IMR-90 (cell line): ENCODE measurements around the gene CD207. TPM values are rescaled to one million over a fixed set of nuclear protein-coding genes. Genes with fewer than 3 reads are reported as not detected.

Experiments used
- ATAC-seq: fragments of 200-7000 bp; cut with Tn5 transposase; 2 replicates; pipeline ENCODE4 v1.9.1; 2020; ENCODE audit warnings: low read depth, mild to moderate bottlenecking, moderate library complexity
- BruUV-seq: library from RNA; stranded (reverse); fragments of 400-500 nt; replicated peaks from 2 replicates; lab custom pipeline; 2021; lab: Mats Ljungman, UMichigan
- CTCF ChIA-PET: fragments of 300-600 bp; formaldehyde crosslinking; extraction: SDS; loops from one replicate; lab custom pipeline; 2021; ENCODE audit warnings: antibody characterized with exemption; lab: Yijun Ruan, JAX
- POLR2A ChIA-PET: fragments of 300-600 bp; sonication (Branson Sonifier 250); formaldehyde crosslinking; loops from one replicate; lab custom pipeline; 2022; ENCODE audit warnings: antibody characterized with exemption; ENCODE audit not compliant: unreplicated experiment; lab: Charles Lee
- DNase-seq: peaks from one replicate; pipeline ENCODE4 v3.0.0; 2013
- H2AFZ ChIP-seq: replicated peaks from 2 replicates; pipeline ENCODE3; 2013; ENCODE audit warnings: low read length, mild to moderate bottlenecking; ENCODE audit not compliant: poor library complexity
- H2AK5ac ChIP-seq: 2 replicates; pipeline ENCODE4 v1.6.1; 2013; ENCODE audit warnings: low read depth, low read length, inconsistent platforms
- H2AK9ac ChIP-seq: replicated peaks from 2 replicates; pipeline ENCODE3; 2013; ENCODE audit warnings: mild to moderate bottlenecking, low read depth, low read length, moderate library complexity; ENCODE audit not compliant: poor library complexity
- H2BK120ac ChIP-seq: 2 replicates; pipeline ENCODE4 v1.6.1; 2013; ENCODE audit warnings: low read depth, low read length, inconsistent platforms
- H2BK15ac ChIP-seq: 3 replicates; pipeline ENCODE4 v1.6.1; 2013; ENCODE audit warnings: low read depth, low read length, inconsistent platforms
- H2BK20ac ChIP-seq: 2 replicates; pipeline ENCODE4 v1.6.1; 2013; ENCODE audit warnings: low read depth, mild to moderate bottlenecking, inconsistent platforms, low read length, moderate library complexity
- H2BK5ac ChIP-seq: 2 replicates; pipeline ENCODE4 v1.6.1; 2013; ENCODE audit warnings: mild to moderate bottlenecking, low read depth, low read length, inconsistent platforms; ENCODE audit not compliant: poor library complexity, severe bottlenecking
- H3K14ac ChIP-seq: replicated peaks from 2 replicates; pipeline ENCODE4 v1.6.1; 2013; ENCODE audit warnings: low read depth, low read length, inconsistent platforms
- H3K18ac ChIP-seq: 2 replicates; pipeline ENCODE4 v1.6.1; 2013; ENCODE audit warnings: low read depth, low read length, control low read depth
- H3K23ac ChIP-seq: 2 replicates; pipeline ENCODE4 v1.6.1; 2013; ENCODE audit warnings: low read depth, low read length, inconsistent platforms
- H3K27ac ChIP-seq: 2 replicates; pipeline ENCODE4 v1.5.1; 2013; ENCODE audit warnings: mild to moderate bottlenecking, control low read depth, low read length; ENCODE audit not compliant: insufficient read depth
- H3K27me3 ChIP-seq: 2 replicates; pipeline ENCODE4 v1.6.1; 2013; ENCODE audit warnings: low read length; ENCODE audit not compliant: control insufficient read depth, insufficient read depth
- H3K36me3 ChIP-seq: 2 replicates; pipeline ENCODE4 v1.6.1; 2013; ENCODE audit warnings: low read length, mixed read lengths; ENCODE audit not compliant: control insufficient read depth, insufficient read depth
- H3K4ac ChIP-seq: 2 replicates; pipeline ENCODE4 v1.6.1; 2013; ENCODE audit warnings: low read depth, low read length, inconsistent platforms
- H3K4me1 ChIP-seq: 2 replicates; pipeline ENCODE4 v1.6.1; 2013; ENCODE audit warnings: low read length, mixed read lengths; ENCODE audit not compliant: control insufficient read depth, insufficient read depth
- H3K4me2 ChIP-seq: 2 replicates; pipeline ENCODE4 v1.6.1; 2013; ENCODE audit warnings: low read depth, mild to moderate bottlenecking, control low read depth, low read length, moderate library complexity
- H3K4me3 ChIP-seq: 2 replicates; pipeline ENCODE4 v1.5.1; 2013; ENCODE audit warnings: low read depth, mild to moderate bottlenecking, control low read depth, low read length, moderate library complexity; ENCODE audit not compliant: insufficient read depth
- H3K56ac ChIP-seq: 2 replicates; pipeline ENCODE4 v1.6.1; 2013; ENCODE audit warnings: low read length, inconsistent platforms; ENCODE audit not compliant: insufficient read depth; ENCODE audit errors: extremely low read depth
- H3K79me1 ChIP-seq, 2 experiments: 2 replicates each; pipeline ENCODE4 v1.6.1; 2013; ENCODE audit warnings: low read length in 2 of 2, inconsistent platforms in 1 of 2, low read depth in 1 of 2
- H3K9ac ChIP-seq: 2 replicates; pipeline ENCODE4 v1.6.1; 2013; ENCODE audit warnings: low read depth, low read length, control low read depth
- H3K9me1 ChIP-seq: 2 replicates; pipeline ENCODE4 v1.6.1; 2013; ENCODE audit warnings: low read length, inconsistent platforms; ENCODE audit not compliant: insufficient read depth
- H3K9me3 ChIP-seq: 2 replicates; pipeline ENCODE4 v1.6.1; 2013; ENCODE audit warnings: low read length; ENCODE audit not compliant: control insufficient read depth, insufficient read depth
- H4K20me1 ChIP-seq: 2 replicates; pipeline ENCODE4 v1.6.1; 2013; ENCODE audit warnings: low read length, inconsistent platforms; ENCODE audit not compliant: insufficient read depth
- H4K5ac ChIP-seq: 2 replicates; pipeline ENCODE4 v1.6.1; 2013; ENCODE audit warnings: mild to moderate bottlenecking, low read depth, low read length, control low read depth
- H4K8ac ChIP-seq, 2 experiments: 2 replicates each; pipeline ENCODE4 v1.6.1; 2013; ENCODE audit warnings: low read depth in 2 of 2, low read length in 2 of 2, control low read depth in 1 of 2, inconsistent platforms in 1 of 2
- H4K91ac ChIP-seq: 2 replicates; pipeline ENCODE4 v1.6.1; 2013; ENCODE audit warnings: low read depth, low read length, inconsistent platforms; ENCODE audit not compliant: insufficient read depth
- CEBPB ChIP-seq: IDR thresholded peaks from 2 replicates; pipeline ENCODE4 v1.6.1; 2012; ENCODE audit warnings: low read depth, low read length, improper control_type of control experiment
- FOS ChIP-seq: fragments of 150-350 bp; IDR thresholded peaks from 2 replicates; pipeline ENCODE4 v1.6.1; 2016; ENCODE audit warnings: low read depth, low read length
- MAFK ChIP-seq: IDR thresholded peaks from 2 replicates; pipeline ENCODE4 v1.6.1; 2012; ENCODE audit warnings: low read depth, low read length, improper control_type of control experiment
- MXI1 ChIP-seq: IDR thresholded peaks from 2 replicates; pipeline ENCODE4 v1.6.1; 2012; ENCODE audit warnings: low read depth, mild to moderate bottlenecking, low read length, moderate library complexity, borderline replicate concordance
- NFE2L2 ChIP-seq: fragments of 150-350 bp; IDR thresholded peaks from 2 replicates; pipeline ENCODE4 v1.6.1; 2016; ENCODE audit warnings: low read depth, mild to moderate bottlenecking, low read length
- POLR2A ChIP-seq: IDR thresholded peaks from 2 replicates; pipeline ENCODE4 v1.6.1; 2012; ENCODE audit warnings: mild to moderate bottlenecking, low read depth, low read length
- RCOR1 ChIP-seq: IDR thresholded peaks from 2 replicates; pipeline ENCODE4 v1.6.1; 2012; ENCODE audit warnings: mild to moderate bottlenecking, low read length, improper control_type of control experiment; ENCODE audit not compliant: insufficient replicate concordance
- RFX5 ChIP-seq: IDR thresholded peaks from 2 replicates; pipeline ENCODE4 v1.8.0; 2012; ENCODE audit warnings: low read depth, mild to moderate bottlenecking, low read length, moderate library complexity
- WGBS, 2 experiments: methylation state at CpG; one replicate each; pipeline versions ENCODE4 v1.1.5 to v1.1.7; 2013; ENCODE audit warnings: missing lambda C conversion rate in 2 of 2; ENCODE audit not compliant: insufficient read length in 1 of 2; ENCODE audit errors: extremely low coverage in 2 of 2; 5-methylcytosine and 5-hydroxymethylcytosine counted together
- dilution Hi-C: fragments of 300-500 bp; cut with HindIII; formaldehyde crosslinking; loops from one replicate; pipeline ENCODE4 v1.14.3; 2018; ENCODE audit warnings: low sequenced_read_pairs; ENCODE audit not compliant: unreplicated experiment
- in situ Hi-C: fragments of 300-500 bp; cut with MboI; formaldehyde crosslinking; loops from 3 replicates; pipeline ENCODE4 v1.14.3; 2019; ENCODE audit warnings: low sequenced_read_pairs, inconsistent platforms, mixed read lengths
- intact Hi-C: fragments of 100-400 bp; cut with micrococcal nuclease; formaldehyde crosslinking; loops from 2 replicates; pipeline ENCODE4 v1.10.0; 2022
- polyA plus RNA-seq, 3 experiments: library from polyadenylated mRNA; depleted of rRNA; stranded (reverse); fragments of >200 nt; gene quantifications; 2 replicates each; pipeline ENCODE4 v1.2.3, GENCODE V29; 2012; ENCODE audit warnings: low replicate concordance in 1 of 3
- total RNA-seq: library from RNA; depleted of rRNA; stranded (reverse); fragments of >200 nt; gene quantifications from 2 replicates; pipeline ENCODE4 v1.2.3, GENCODE V29; 2012
- TF ChIP-seq, protein P1 (sequence below): fragments of 150-350 bp; IDR thresholded peaks from 2 replicates; pipeline ENCODE4 v1.6.1; 2017; ENCODE audit warnings: mild to moderate bottlenecking, antibody characterized with exemption, low read length, low read depth
- TF ChIP-seq, protein P2 (sequence below): fragments of 150-350 bp; IDR thresholded peaks from 2 replicates; pipeline ENCODE4 v1.6.1; 2016; ENCODE audit warnings: low read depth, mild to moderate bottlenecking, low read length, moderate library complexity, borderline replicate concordance
- TF ChIP-seq, protein P3 (sequence below): conservative IDR thresholded peaks from 2 replicates; pipeline ENCODE4 v1.5.1; 2012; ENCODE audit warnings: mild to moderate bottlenecking, low read depth, low read length, improper control_type of control experiment

CD207 gene
- total and polyA plus RNA-seq, 2 of the 4 experiments (the other 2 are of a cell fraction), result not detected

DNA sequence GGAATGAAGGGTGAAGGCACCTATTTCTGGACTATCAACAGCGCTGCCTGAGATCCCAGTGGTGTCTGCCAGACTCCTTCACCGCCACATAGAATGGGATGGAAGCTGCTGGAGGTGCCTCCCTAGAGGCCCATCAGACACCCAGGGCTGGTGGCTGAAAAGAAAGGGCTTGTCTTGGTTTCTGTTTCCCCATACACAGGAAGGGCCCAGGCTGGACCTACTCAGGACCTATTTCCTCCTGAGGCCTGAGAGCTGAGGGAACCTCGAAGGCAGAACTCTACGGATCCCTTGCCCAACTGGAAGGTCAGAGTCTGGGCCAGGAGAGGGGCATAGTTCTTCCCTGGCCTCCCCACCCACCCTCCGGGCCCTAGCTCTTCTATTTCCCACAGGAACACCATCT, 12.4 kb downstream of the CD207 start:
- H3K4ac ChIP-seq, result no peak overlapping the region
- no peak overlapping the region for H2BK120ac ChIP-seq
- no peak overlapping the region for H2AK9ac ChIP-seq
- CTCF ChIA-PET, result no interaction called here
- no peaks in the 10 kb centered on the region for H3K36me3 ChIP-seq
- POLR2A ChIA-PET, result no interaction called here
- no peak overlapping the region for H3K23ac ChIP-seq
- H3K9me1 ChIP-seq, result no peaks in the 10 kb centered on the region
- dilution Hi-C loops (no loop called here), intact Hi-C loops (no loop called here), in situ Hi-C loops (no loop called here)
- no peaks in the 10 kb centered on the region for H3K79me1 ChIP-seq
- H3K56ac ChIP-seq, result no peak overlapping the region
- no peak overlapping the region for H2AFZ ChIP-seq
- ATAC-seq (no peak), DNase-seq (no peak)
- H3K4me1 ChIP-seq, result no peaks in the 10 kb centered on the region
- H4K8ac ChIP-seq, result no peak overlapping the region
- H2BK5ac ChIP-seq, result no peak overlapping the region
- H2BK15ac ChIP-seq, result no peak overlapping the region
- no peak overlapping the region for H3K27ac ChIP-seq
- no peak overlapping the region for H3K4me3 ChIP-seq
- no peak overlapping the region for H3K18ac ChIP-seq
- TF ChIP-seq MXI1 (no peak), NFE2L2 (no peak), FOS (no peak), POLR2A (no peak), RCOR1 (no peak), CEBPB (no peak), RFX5 (no peak), MAFK (no peak)
- TF ChIP-seq, protein P1, sequence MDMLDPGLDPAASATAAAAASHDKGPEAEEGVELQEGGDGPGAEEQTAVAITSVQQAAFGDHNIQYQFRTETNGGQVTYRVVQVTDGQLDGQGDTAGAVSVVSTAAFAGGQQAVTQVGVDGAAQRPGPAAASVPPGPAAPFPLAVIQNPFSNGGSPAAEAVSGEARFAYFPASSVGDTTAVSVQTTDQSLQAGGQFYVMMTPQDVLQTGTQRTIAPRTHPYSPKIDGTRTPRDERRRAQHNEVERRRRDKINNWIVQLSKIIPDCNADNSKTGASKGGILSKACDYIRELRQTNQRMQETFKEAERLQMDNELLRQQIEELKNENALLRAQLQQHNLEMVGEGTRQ, result no peak
- TF ChIP-seq, protein P2, sequence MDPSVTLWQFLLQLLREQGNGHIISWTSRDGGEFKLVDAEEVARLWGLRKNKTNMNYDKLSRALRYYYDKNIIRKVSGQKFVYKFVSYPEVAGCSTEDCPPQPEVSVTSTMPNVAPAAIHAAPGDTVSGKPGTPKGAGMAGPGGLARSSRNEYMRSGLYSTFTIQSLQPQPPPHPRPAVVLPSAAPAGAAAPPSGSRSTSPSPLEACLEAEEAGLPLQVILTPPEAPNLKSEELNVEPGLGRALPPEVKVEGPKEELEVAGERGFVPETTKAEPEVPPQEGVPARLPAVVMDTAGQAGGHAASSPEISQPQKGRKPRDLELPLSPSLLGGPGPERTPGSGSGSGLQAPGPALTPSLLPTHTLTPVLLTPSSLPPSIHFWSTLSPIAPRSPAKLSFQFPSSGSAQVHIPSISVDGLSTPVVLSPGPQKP, result no peak
- TF ChIP-seq, protein P3, sequence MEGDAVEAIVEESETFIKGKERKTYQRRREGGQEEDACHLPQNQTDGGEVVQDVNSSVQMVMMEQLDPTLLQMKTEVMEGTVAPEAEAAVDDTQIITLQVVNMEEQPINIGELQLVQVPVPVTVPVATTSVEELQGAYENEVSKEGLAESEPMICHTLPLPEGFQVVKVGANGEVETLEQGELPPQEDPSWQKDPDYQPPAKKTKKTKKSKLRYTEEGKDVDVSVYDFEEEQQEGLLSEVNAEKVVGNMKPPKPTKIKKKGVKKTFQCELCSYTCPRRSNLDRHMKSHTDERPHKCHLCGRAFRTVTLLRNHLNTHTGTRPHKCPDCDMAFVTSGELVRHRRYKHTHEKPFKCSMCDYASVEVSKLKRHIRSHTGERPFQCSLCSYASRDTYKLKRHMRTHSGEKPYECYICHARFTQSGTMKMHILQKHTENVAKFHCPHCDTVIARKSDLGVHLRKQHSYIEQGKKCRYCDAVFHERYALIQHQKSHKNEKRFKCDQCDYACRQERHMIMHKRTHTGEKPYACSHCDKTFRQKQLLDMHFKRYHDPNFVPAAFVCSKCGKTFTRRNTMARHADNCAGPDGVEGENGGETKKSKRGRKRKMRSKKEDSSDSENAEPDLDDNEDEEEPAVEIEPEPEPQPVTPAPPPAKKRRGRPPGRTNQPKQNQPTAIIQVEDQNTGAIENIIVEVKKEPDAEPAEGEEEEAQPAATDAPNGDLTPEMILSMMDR, result no peak
- no peak overlapping the region for H2AK5ac ChIP-seq
- H4K20me1 ChIP-seq, result no peaks in the 10 kb centered on the region
- H3K9ac ChIP-seq, result no peak overlapping the region
- no peak overlapping the region for H2BK20ac ChIP-seq
- H3K9me3 ChIP-seq, result no peaks in the 10 kb centered on the region
- BruUV-seq, result no TSS peak
- H3K14ac ChIP-seq, result no peak overlapping the region
- no peak overlapping the region for H3K4me2 ChIP-seq
- H4K91ac ChIP-seq, result no peak overlapping the region
- no peak overlapping the region for H4K5ac ChIP-seq
- H3K27me3 ChIP-seq, result peaks cover 10% of the 10 kb centered on the region
- 45% methylated on average over 2 of the region's 5 CpGs; no CpG with 5 or more reads in 1 of the 2 experiments for WGBS, 2 experiments
